GM12878 (cell line): ENCODE results near the gene PLCG2. TPM values are rescaled to one million over a fixed set of nuclear protein-coding genes. Genes with fewer than 3 reads are reported as not detected.
A peak's percentile ranks its signal among the peaks of the same experiment; 100 is the strongest.

ENCODE experiments used
- CBFB ChIP-seq: IDR thresholded peaks from 2 replicates; pipeline ENCODE4 v1.6.1; 2016; ENCODE audit warnings: antibody characterized with exemption, low read depth
- CBX3 ChIP-seq: fragments of 200-600 bp; sonication (generic); IDR thresholded peaks from 2 replicates; pipeline ENCODE4 v1.6.1; 2016; ENCODE audit warnings: low read depth, borderline replicate concordance
- DPF2 ChIP-seq: fragments of 450-650 bp; IDR thresholded peaks from 2 replicates; pipeline ENCODE4 v1.6.1; 2017; ENCODE audit warnings: mild to moderate bottlenecking
- FOXM1 ChIP-seq: IDR thresholded peaks from 2 replicates; pipeline ENCODE4 v1.6.1; 2012; ENCODE audit warnings: low read depth, mild to moderate bottlenecking, inconsistent platforms, low read length, moderate library complexity
- HDAC2 ChIP-seq: fragments of 200-600 bp; sonication (generic); IDR thresholded peaks from 2 replicates; pipeline ENCODE4 v1.6.1; 2017
- HDAC6 ChIP-seq: fragments of 200-600 bp; sonication (generic); IDR thresholded peaks from one replicate; pipeline ENCODE4 v1.8.0; 2017; ENCODE audit warnings: antibody characterized with exemption; ENCODE audit not compliant: unreplicated experiment
- IKZF2 ChIP-seq, 2 experiments: fragments of 450-650 bp; IDR thresholded peaks; 2 replicates each; pipeline ENCODE4 v1.6.1; 2017; ENCODE audit warnings: mild to moderate bottlenecking in 2 of 2, moderate library complexity in 2 of 2
- NFYA ChIP-seq: IDR thresholded peaks from 2 replicates; pipeline ENCODE4 v1.6.1; 2011; ENCODE audit warnings: low read depth, mild to moderate bottlenecking, low read length, improper control_type of control experiment, borderline replicate concordance
- NFYB ChIP-seq: IDR thresholded peaks from 2 replicates; pipeline ENCODE4 v1.6.1; 2011; ENCODE audit warnings: low read depth, mild to moderate bottlenecking, low read length, improper control_type of control experiment, moderate library complexity; ENCODE audit not compliant: insufficient read depth
- POLR2AphosphoS5 ChIP-seq: IDR thresholded peaks from 2 replicates; pipeline ENCODE4 v1.6.1; 2011; ENCODE audit warnings: mild to moderate bottlenecking, low read length, inconsistent platforms
- POU2F2 ChIP-seq: IDR thresholded peaks from 3 replicates; pipeline ENCODE4 v1.6.1; 2011; ENCODE audit warnings: low read depth, mild to moderate bottlenecking, low read length, borderline replicate concordance
- RAD21 ChIP-seq: IDR thresholded peaks from 2 replicates; pipeline ENCODE4 v1.6.1; 2011; ENCODE audit warnings: mild to moderate bottlenecking, low read depth, low read length, moderate library complexity; ENCODE audit not compliant: insufficient read depth
- RBBP5 ChIP-seq: fragments of 200-600 bp; sonication (generic); conservative IDR thresholded peaks from 2 replicates; pipeline ENCODE4 v1.6.1; 2016
- SIX5 ChIP-seq: IDR thresholded peaks from 2 replicates; pipeline ENCODE4 v1.6.1; 2011; ENCODE audit warnings: mild to moderate bottlenecking, low read depth, low read length, moderate library complexity; ENCODE audit not compliant: severe bottlenecking
- SMARCA5 ChIP-seq: fragments of 450-650 bp; IDR thresholded peaks from 2 replicates; pipeline ENCODE4 v1.6.1; 2017; ENCODE audit warnings: mild to moderate bottlenecking
- SMC3 ChIP-seq: IDR thresholded peaks from 2 replicates; pipeline ENCODE4 v1.6.1; 2011; ENCODE audit warnings: low read length, improper control_type of control experiment, borderline replicate concordance
- SREBF2 ChIP-seq: IDR thresholded peaks from 2 replicates; pipeline ENCODE4 v1.6.1; 2012; ENCODE audit warnings: mild to moderate bottlenecking, low read length
- STAT3 ChIP-seq: IDR thresholded peaks from 2 replicates; pipeline ENCODE4 v1.6.1; 2011; ENCODE audit warnings: low read depth, low read length, improper control_type of control experiment
- TCF3 ChIP-seq: IDR thresholded peaks from 2 replicates; pipeline ENCODE4 v1.6.1; 2012; ENCODE audit warnings: low read depth, mild to moderate bottlenecking, low read length, borderline replicate concordance; ENCODE audit not compliant: insufficient read depth
- ZNF274 ChIP-seq: IDR thresholded peaks from one replicate; pipeline ENCODE4 v1.8.0; 2011; ENCODE audit not compliant: insufficient read length, insufficient read depth
- ZZZ3 ChIP-seq: IDR thresholded peaks from 2 replicates; pipeline ENCODE4 v1.6.1; 2011; ENCODE audit warnings: low read depth; ENCODE audit not compliant: control insufficient read depth, insufficient read length
- polyA plus RNA-seq, 11 experiments: library from polyadenylated mRNA; depleted of rRNA in 4 of 11; unstranded in 6 of 11; stranded (reverse) in 5 of 11; fragments of >200 nt; fragmentation: Nextera tagmentation in 4 of 11; fragmentation: Illumina TruSeq in 1 of 11; extraction: Ambion mirVana in 4 of 11; extraction: Trizol in 1 of 11; gene quantifications; 1 replicate in 1 of 11; 2 replicates in 10 of 11; pipeline versions ENCODE4 v1.2.1 to v1.2.3, GENCODE V29; 2011 to 2016; ENCODE audit warnings: inconsistent platforms in 2 of 11, missing spikeins in 2 of 11, low read depth in 1 of 11
- total RNA-seq, 4 experiments: library from RNA; depleted of rRNA in 3 of 4; stranded (reverse); fragments of >200 nt in 3 of 4; fragmentation: Illumina TruSeq in 1 of 4; extraction: Trizol in 1 of 4; gene quantifications; 2 replicates each; pipeline versions ENCODE4 v1.2.1 to v1.2.3, GENCODE V29; 2013 to 2021
- TF ChIP-seq, protein P1 (sequence below): fragments of 450-650 bp; formaldehyde crosslinking; IDR thresholded peaks from 2 replicates; pipeline ENCODE4 v1.4.0; 2020; ENCODE audit warnings: mild to moderate bottlenecking, moderate library complexity
- TF ChIP-seq, protein P2 (sequence below): fragments of 150-350 bp; IDR thresholded peaks from 2 replicates; pipeline ENCODE4 v1.6.1; 2014; ENCODE audit warnings: mild to moderate bottlenecking, low read depth, low read length
- TF ChIP-seq, protein P3 (sequence below): fragments of 450-650 bp; IDR thresholded peaks from 2 replicates; pipeline ENCODE4 v1.6.1; 2014; ENCODE audit warnings: mild to moderate bottlenecking
- TF ChIP-seq, protein P4 (sequence below): fragments of 450-650 bp; IDR thresholded peaks from 2 replicates; pipeline ENCODE4 v1.6.1; 2017; ENCODE audit warnings: mild to moderate bottlenecking

The PLCG2 gene
- total and polyA plus RNA-seq, 10 of the 15 experiments (the other 5 are each of a cell fraction or from before 2014, with no cell fraction given) = 47.6 to 256 (median 149) TPM

DNA sequence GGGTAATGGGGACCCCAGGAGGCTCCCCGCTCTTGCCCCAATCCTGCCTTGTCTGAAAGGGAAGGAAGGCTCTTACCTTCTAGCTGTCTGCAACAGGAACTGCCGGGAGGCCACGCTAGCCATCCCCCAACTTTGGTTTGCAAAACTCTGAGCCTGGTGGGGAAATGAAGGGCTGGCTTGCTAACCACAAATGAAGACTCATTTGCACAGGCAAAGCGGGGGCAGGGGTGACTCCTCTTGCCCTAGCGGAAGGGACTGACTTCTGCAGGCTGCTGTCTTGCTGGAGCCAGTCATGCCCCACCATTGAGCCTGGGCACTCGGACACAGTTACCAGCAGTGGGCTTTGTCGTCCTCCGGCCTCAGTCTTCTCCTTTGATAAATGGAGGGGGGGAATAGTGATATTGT lies 52.6 kb downstream of the PLCG2 start (continued):
- peak; percentile 9; the same call in 1 of the 2 replicates for TF ChIP-seq TCF3
- TF ChIP-seq, protein P1, sequence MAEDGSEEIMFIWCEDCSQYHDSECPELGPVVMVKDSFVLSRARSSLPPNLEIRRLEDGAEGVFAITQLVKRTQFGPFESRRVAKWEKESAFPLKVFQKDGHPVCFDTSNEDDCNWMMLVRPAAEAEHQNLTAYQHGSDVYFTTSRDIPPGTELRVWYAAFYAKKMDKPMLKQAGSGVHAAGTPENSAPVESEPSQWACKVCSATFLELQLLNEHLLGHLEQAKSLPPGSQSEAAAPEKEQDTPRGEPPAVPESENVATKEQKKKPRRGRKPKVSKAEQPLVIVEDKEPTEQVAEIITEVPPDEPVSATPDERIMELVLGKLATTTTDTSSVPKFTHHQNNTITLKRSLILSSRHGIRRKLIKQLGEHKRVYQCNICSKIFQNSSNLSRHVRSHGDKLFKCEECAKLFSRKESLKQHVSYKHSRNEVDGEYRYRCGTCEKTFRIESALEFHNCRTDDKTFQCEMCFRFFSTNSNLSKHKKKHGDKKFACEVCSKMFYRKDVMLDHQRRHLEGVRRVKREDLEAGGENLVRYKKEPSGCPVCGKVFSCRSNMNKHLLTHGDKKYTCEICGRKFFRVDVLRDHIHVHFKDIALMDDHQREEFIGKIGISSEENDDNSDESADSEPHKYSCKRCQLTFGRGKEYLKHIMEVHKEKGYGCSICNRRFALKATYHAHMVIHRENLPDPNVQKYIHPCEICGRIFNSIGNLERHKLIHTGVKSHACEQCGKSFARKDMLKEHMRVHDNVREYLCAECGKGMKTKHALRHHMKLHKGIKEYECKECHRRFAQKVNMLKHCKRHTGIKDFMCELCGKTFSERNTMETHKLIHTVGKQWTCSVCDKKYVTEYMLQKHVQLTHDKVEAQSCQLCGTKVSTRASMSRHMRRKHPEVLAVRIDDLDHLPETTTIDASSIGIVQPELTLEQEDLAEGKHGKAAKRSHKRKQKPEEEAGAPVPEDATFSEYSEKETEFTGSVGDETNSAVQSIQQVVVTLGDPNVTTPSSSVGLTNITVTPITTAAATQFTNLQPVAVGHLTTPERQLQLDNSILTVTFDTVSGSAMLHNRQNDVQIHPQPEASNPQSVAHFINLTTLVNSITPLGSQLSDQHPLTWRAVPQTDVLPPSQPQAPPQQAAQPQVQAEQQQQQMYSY = no peak
- TF ChIP-seq RAD21 = peak; percentile 42
- TF ChIP-seq DPF2 = peak; percentile 69
- no peak for TF ChIP-seq NFYA
- TF ChIP-seq CBFB = peak; percentile 97
- TF ChIP-seq ZNF274 = no peak
- TF ChIP-seq, protein P2, sequence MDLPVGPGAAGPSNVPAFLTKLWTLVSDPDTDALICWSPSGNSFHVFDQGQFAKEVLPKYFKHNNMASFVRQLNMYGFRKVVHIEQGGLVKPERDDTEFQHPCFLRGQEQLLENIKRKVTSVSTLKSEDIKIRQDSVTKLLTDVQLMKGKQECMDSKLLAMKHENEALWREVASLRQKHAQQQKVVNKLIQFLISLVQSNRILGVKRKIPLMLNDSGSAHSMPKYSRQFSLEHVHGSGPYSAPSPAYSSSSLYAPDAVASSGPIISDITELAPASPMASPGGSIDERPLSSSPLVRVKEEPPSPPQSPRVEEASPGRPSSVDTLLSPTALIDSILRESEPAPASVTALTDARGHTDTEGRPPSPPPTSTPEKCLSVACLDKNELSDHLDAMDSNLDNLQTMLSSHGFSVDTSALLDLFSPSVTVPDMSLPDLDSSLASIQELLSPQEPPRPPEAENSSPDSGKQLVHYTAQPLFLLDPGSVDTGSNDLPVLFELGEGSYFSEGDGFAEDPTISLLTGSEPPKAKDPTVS = no peak
- TF ChIP-seq FOXM1 = peak; percentile 68; the same call in 1 of the 2 replicates
- TF ChIP-seq, protein P3, sequence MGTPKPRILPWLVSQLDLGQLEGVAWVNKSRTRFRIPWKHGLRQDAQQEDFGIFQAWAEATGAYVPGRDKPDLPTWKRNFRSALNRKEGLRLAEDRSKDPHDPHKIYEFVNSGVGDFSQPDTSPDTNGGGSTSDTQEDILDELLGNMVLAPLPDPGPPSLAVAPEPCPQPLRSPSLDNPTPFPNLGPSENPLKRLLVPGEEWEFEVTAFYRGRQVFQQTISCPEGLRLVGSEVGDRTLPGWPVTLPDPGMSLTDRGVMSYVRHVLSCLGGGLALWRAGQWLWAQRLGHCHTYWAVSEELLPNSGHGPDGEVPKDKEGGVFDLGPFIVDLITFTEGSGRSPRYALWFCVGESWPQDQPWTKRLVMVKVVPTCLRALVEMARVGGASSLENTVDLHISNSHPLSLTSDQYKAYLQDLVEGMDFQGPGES = no peak
- peak; percentile 80 to 84 for TF ChIP-seq IKZF2 (IDR thresholded peaks at IDR 0.05)
- TF ChIP-seq SREBF2 = no peak
- peak; percentile 39; the same call in 1 of the 2 replicates for TF ChIP-seq SMC3
- no peak for TF ChIP-seq ZZZ3
- TF ChIP-seq SIX5 = no peak
- TF ChIP-seq POLR2AphosphoS5 = peak; percentile 89
- peak; percentile 61; the same call in 1 of the 2 replicates for TF ChIP-seq SMARCA5
- TF ChIP-seq, protein P4, sequence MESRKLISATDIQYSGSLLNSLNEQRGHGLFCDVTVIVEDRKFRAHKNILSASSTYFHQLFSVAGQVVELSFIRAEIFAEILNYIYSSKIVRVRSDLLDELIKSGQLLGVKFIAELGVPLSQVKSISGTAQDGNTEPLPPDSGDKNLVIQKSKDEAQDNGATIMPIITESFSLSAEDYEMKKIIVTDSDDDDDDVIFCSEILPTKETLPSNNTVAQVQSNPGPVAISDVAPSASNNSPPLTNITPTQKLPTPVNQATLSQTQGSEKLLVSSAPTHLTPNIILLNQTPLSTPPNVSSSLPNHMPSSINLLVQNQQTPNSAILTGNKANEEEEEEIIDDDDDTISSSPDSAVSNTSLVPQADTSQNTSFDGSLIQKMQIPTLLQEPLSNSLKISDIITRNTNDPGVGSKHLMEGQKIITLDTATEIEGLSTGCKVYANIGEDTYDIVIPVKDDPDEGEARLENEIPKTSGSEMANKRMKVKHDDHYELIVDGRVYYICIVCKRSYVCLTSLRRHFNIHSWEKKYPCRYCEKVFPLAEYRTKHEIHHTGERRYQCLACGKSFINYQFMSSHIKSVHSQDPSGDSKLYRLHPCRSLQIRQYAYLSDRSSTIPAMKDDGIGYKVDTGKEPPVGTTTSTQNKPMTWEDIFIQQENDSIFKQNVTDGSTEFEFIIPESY = no peak
- TF ChIP-seq CBX3 = no peak
- TF ChIP-seq NFYB = peak; percentile 46; the same call in 1 of the 2 replicates
- no peak for TF ChIP-seq HDAC6
- no peak for TF ChIP-seq RBBP5
- TF ChIP-seq STAT3 = no peak
- no peak for TF ChIP-seq HDAC2
- TF ChIP-seq POU2F2 = peak; percentile 94; the same call in 2 of the 3 replicates
